GM21723 (cell line): ENCODE measurements around the gene ENGASE.

Experiments used
- ATAC-seq: cut with Tn5 transposase; IDR thresholded peaks from one replicate; pipeline ENCODE4 v1.9.1; 2021; ENCODE audit warnings: mild to moderate bottlenecking, moderate library complexity; ENCODE audit not compliant: unreplicated experiment

The ENGASE gene

GRCh38 chr17:79039171-79039570, 35.5 kb upstream of the ENGASE start:
- ATAC-seq: no peak

- no peak for ATAC-seq
Measured at GRCh38 chr17:79039886-79040285, 34.7 kb upstream of the ENGASE start.

- ATAC-seq: no peak
Measured at GRCh38 chr17:79041041-79041570, 33.5 kb upstream of the ENGASE start.

GRCh38 chr17:79041723-79042420, 32.8 kb upstream of the ENGASE start:
- ATAC-seq: no peak

GRCh38 chr17:79042421-79043190, 32.0 kb upstream of the ENGASE start:
- ATAC-seq: no peak

- no peak for ATAC-seq
Measured at GRCh38 chr17:79043191-79043930, 31.3 kb upstream of the ENGASE start.

- no peak for ATAC-seq
Measured at GRCh38 chr17:79043931-79044320, 30.7 kb upstream of the ENGASE start.

- ATAC-seq: no peak
Measured at GRCh38 chr17:79044462-79044861, 30.2 kb upstream of the ENGASE start.

GRCh38 chr17:79045001-79045729, 29.5 kb upstream of the ENGASE start:
- ATAC-seq: no peak

GRCh38 chr17:79045842-79046196, 28.8 kb upstream of the ENGASE start:
- no peak for ATAC-seq

GRCh38 chr17:79046197-79046915, 28.3 kb upstream of the ENGASE start:
- no peak for ATAC-seq

- ATAC-seq: no peak
Measured at GRCh38 chr17:79046916-79047280, 27.7 kb upstream of the ENGASE start.

- ATAC-seq: no peak
Measured at GRCh38 chr17:79047291-79047920, 27.2 kb upstream of the ENGASE start.

GRCh38 chr17:79047923-79048825, 26.4 kb upstream of the ENGASE start:
- no peak for ATAC-seq

- no peak for ATAC-seq
Measured at GRCh38 chr17:79048826-79049755, 25.5 kb upstream of the ENGASE start.

GRCh38 chr17:79049821-79050220, 24.8 kb upstream of the ENGASE start:
- no peak for ATAC-seq

- ATAC-seq: no peak
Measured at GRCh38 chr17:79050551-79050950, 24.1 kb upstream of the ENGASE start.

GRCh38 chr17:79051306-79051705, 23.3 kb upstream of the ENGASE start:
- ATAC-seq: no peak
